Neural cell (in vitro differentiated cells): ENCODE measurements around the gene DPF3.

ENCODE experiments used
- EP300 ChIP-seq: fragments of 450-650 bp; conservative IDR thresholded peaks from 2 replicates; pipeline ENCODE4 v1.6.1; 2014; ENCODE audit warnings: antibody characterized with exemption, mild to moderate bottlenecking, moderate library complexity; ENCODE audit not compliant: poor library complexity, severe bottlenecking
- EZH2 ChIP-seq: fragments of 200-600, 300-800 bp; shearing (Covaris generic), sonication (generic); IDR thresholded peaks from 2 replicates; pipeline ENCODE4 v1.6.1; 2014; ENCODE audit warnings: antibody characterized with exemption, low read length, borderline replicate concordance, mild to moderate bottlenecking; ENCODE audit not compliant: insufficient read depth, poor library complexity, severe bottlenecking
- POLR2AphosphoS5 ChIP-seq: IDR thresholded peaks from 2 replicates; pipeline ENCODE4 v1.6.1; 2012
- REST ChIP-seq: IDR thresholded peaks from 2 replicates; pipeline ENCODE4 v1.6.1; 2012; ENCODE audit warnings: borderline replicate concordance
- TF ChIP-seq, protein P1 (sequence below): fragments of 450-650 bp; IDR thresholded peaks from 2 replicates; pipeline ENCODE4 v1.5.1; 2014; ENCODE audit warnings: antibody characterized with exemption, mild to moderate bottlenecking, moderate library complexity; ENCODE audit not compliant: poor library complexity, severe bottlenecking

DNA sequence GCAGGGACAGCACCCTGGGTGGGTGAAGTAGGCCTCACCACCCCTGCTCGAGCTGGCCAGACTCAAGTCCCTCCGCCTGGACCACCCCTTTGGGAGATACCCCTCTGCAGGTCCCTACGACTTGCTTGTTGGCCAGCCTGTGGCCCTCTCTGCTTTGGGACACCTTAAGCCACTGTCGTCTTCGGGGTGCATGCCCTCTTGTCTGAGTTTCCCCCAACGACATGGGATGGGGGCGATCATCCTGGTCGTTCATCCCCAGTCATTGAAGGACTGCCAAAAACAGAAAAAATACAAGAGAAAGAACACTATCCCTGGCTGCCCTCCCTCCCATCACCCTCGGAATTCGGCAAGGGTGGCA is 151.1 kb downstream of the DPF3 start:
- TF ChIP-seq, protein P1, sequence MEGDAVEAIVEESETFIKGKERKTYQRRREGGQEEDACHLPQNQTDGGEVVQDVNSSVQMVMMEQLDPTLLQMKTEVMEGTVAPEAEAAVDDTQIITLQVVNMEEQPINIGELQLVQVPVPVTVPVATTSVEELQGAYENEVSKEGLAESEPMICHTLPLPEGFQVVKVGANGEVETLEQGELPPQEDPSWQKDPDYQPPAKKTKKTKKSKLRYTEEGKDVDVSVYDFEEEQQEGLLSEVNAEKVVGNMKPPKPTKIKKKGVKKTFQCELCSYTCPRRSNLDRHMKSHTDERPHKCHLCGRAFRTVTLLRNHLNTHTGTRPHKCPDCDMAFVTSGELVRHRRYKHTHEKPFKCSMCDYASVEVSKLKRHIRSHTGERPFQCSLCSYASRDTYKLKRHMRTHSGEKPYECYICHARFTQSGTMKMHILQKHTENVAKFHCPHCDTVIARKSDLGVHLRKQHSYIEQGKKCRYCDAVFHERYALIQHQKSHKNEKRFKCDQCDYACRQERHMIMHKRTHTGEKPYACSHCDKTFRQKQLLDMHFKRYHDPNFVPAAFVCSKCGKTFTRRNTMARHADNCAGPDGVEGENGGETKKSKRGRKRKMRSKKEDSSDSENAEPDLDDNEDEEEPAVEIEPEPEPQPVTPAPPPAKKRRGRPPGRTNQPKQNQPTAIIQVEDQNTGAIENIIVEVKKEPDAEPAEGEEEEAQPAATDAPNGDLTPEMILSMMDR = no peak
- TF ChIP-seq EZH2 (no peak), POLR2AphosphoS5 (no peak), EP300 (no peak), REST (no peak)
